H1 (cell line): ENCODE results near the gene TSPY2. TPM values are rescaled to one million over a fixed set of nuclear protein-coding genes. Genes with fewer than 3 reads are reported as not detected.
"Not testable (repeated sequence)": the region's sequence is repeated elsewhere in the genome, so short reads cannot be mapped to it uniquely, and the experiment has no call there.

Source experiments
- CTCF ChIA-PET: fragments of 300-600 bp; sonication (Branson Sonifier 250); formaldehyde crosslinking; loops from one replicate; lab custom pipeline; 2021; ENCODE audit not compliant: partially characterized antibody; lab: Charles Lee
- POLR2A ChIA-PET: fragments of 300-600 bp; sonication (Branson Sonifier 250); formaldehyde crosslinking; loops from one replicate; lab custom pipeline; 2021; ENCODE audit warnings: inconsistent platforms; ENCODE audit not compliant: partially characterized antibody; lab: Charles Lee
- DNase-seq, 2 experiments: peaks; one replicate each; pipeline versions ENCODE4 v3.0.0 to v3.0.0-alpha.2; 2010 to 2022; ENCODE audit warnings: low spot score in 2 of 2, low read depth in 1 of 2, mixed read lengths in 1 of 2
- FAIRE-seq: peaks from 2 replicates; lab custom pipeline; 2011; peaks lifted over from hg19 to GRCh38; lab: Jason Lieb, UNC
- H2AFZ ChIP-seq: 2 replicates; pipeline ENCODE4 v1.8.1; 2012; ENCODE audit warnings: low read length, inconsistent platforms
- H2AK5ac ChIP-seq: 2 replicates; pipeline ENCODE4 v1.6.1; 2013; ENCODE audit warnings: low read depth, low read length
- H2BK120ac ChIP-seq: replicated peaks from 2 replicates; pipeline ENCODE3; 2013; ENCODE audit warnings: low read depth, low read length, inconsistent platforms
- H2BK12ac ChIP-seq: 2 replicates; pipeline ENCODE4 v1.6.1; 2013; ENCODE audit warnings: low read depth, low read length
- H2BK15ac ChIP-seq: 2 replicates; pipeline ENCODE4 v1.6.1; 2013; ENCODE audit warnings: low read length
- H2BK20ac ChIP-seq: 2 replicates; pipeline ENCODE4 v1.6.1; 2013; ENCODE audit warnings: low read length
- H2BK5ac ChIP-seq: 2 replicates; pipeline ENCODE4 v1.6.1; 2013; ENCODE audit warnings: low read depth, low read length
- H3K14ac ChIP-seq: 2 replicates; pipeline ENCODE4 v1.6.1; 2013; ENCODE audit warnings: inconsistent platforms; ENCODE audit not compliant: insufficient read length
- H3K18ac ChIP-seq: 2 replicates; pipeline ENCODE4 v1.6.1; 2013; ENCODE audit warnings: low read length; ENCODE audit errors: extremely low read depth
- H3K23ac ChIP-seq: 2 replicates; pipeline ENCODE4 v1.6.1; 2013; ENCODE audit warnings: inconsistent platforms; ENCODE audit not compliant: insufficient read length
- H3K23me2 ChIP-seq: 2 replicates; pipeline ENCODE4 v1.6.1; 2013; ENCODE audit warnings: low read depth, low read length
- H3K27ac ChIP-seq: 2 replicates; pipeline ENCODE4 v1.6.1; 2011; ENCODE audit warnings: low read depth, low read length, inconsistent platforms
- H3K27me3 ChIP-seq, 4 experiments: replicated peaks in 1 of 4; 1 replicate in 1 of 4; 2 replicates in 3 of 4; pipeline versions ENCODE4 v1.6.1 to v1.8.1; 2011 to 2013; ENCODE audit warnings: low read length in 3 of 4, mild to moderate bottlenecking in 3 of 4, inconsistent platforms in 2 of 4, mixed read lengths in 2 of 4, moderate library complexity in 1 of 4; ENCODE audit not compliant: control insufficient read depth in 3 of 4, insufficient read depth in 3 of 4; ENCODE audit errors: extremely low read depth in 1 of 4
- H3K36me3 ChIP-seq, 4 experiments: 2 replicates each; pipeline versions ENCODE4 v1.6.1 to v1.8.1; 2011 to 2013; ENCODE audit warnings: mild to moderate bottlenecking in 4 of 4, low read length in 3 of 4, moderate library complexity in 2 of 4, control low read depth in 1 of 4, inconsistent platforms in 1 of 4; ENCODE audit not compliant: insufficient read depth in 4 of 4, control insufficient read depth in 2 of 4
- H3K4ac ChIP-seq: replicated peaks from 2 replicates; pipeline ENCODE3; 2013; ENCODE audit warnings: low read length, low read depth, mixed read lengths, inconsistent platforms; ENCODE audit not compliant: insufficient read length
- H3K4me1 ChIP-seq, 4 experiments: replicated peaks in 1 of 4; 1 replicate in 1 of 4; 2 replicates in 3 of 4; pipeline versions ENCODE4 v1.6.1 to v1.8.1; 2011 to 2013; ENCODE audit warnings: low read length in 3 of 4, inconsistent platforms in 2 of 4, mixed read lengths in 1 of 4; ENCODE audit not compliant: insufficient read depth in 4 of 4, control insufficient read depth in 3 of 4
- H3K4me2 ChIP-seq, 2 experiments: 2 replicates each; pipeline versions ENCODE4 v1.6.1 to v1.8.1; 2011 to 2013; ENCODE audit warnings: low read depth in 2 of 2, low read length in 2 of 2, control low read depth in 1 of 2, inconsistent platforms in 1 of 2, mild to moderate bottlenecking in 1 of 2; ENCODE audit not compliant: insufficient read depth in 1 of 2
- H3K4me3 ChIP-seq, 4 experiments: fragments of 200-600, 300-600 bp in 1 of 4; sonication (generic), shearing (Covaris generic), sonication (Bioruptor Twin) in 1 of 4; 2 replicates each; pipeline versions ENCODE4 v1.5.1 to v1.8.1; 2011 to 2016; ENCODE audit warnings: low read length in 4 of 4, low read depth in 3 of 4, control low read depth in 2 of 4, inconsistent platforms in 2 of 4, mild to moderate bottlenecking in 2 of 4, mixed read lengths in 1 of 4, moderate library complexity in 1 of 4; ENCODE audit not compliant: insufficient read depth in 2 of 4; ENCODE audit errors: extremely low read depth in 1 of 4
- H3K56ac ChIP-seq: replicated peaks from 2 replicates; pipeline ENCODE3; 2013; ENCODE audit warnings: low read depth, mild to moderate bottlenecking, mixed read lengths, low read length, inconsistent platforms; ENCODE audit not compliant: insufficient read length
- H3K79me1 ChIP-seq: 2 replicates; pipeline ENCODE4 v1.6.1; 2013; ENCODE audit warnings: low read depth, low read length, control low read depth
- H3K79me2 ChIP-seq, 2 experiments: 2 replicates each; pipeline versions ENCODE4 v1.6.1 to v1.8.1; 2012 to 2013; ENCODE audit warnings: low read length in 2 of 2, mild to moderate bottlenecking in 2 of 2, inconsistent platforms in 1 of 2; ENCODE audit not compliant: insufficient read depth in 2 of 2, control insufficient read depth in 1 of 2
- H3K9ac ChIP-seq, 4 experiments: replicated peaks in 1 of 4; 1 replicate in 1 of 4; 2 replicates in 3 of 4; pipeline versions ENCODE4 v1.6.1 to v1.8.1; 2011 to 2013; ENCODE audit warnings: low read depth in 3 of 4, low read length in 3 of 4, control low read depth in 2 of 4, mild to moderate bottlenecking in 2 of 4, moderate library complexity in 2 of 4, inconsistent platforms in 1 of 4; ENCODE audit errors: extremely low read depth in 1 of 4
- H3K9me3 ChIP-seq, 2 experiments: 2 replicates each; pipeline versions ENCODE4 v1.6.1 to v1.8.1; 2012 to 2013; ENCODE audit warnings: mild to moderate bottlenecking in 2 of 2, moderate library complexity in 2 of 2, control low read depth in 1 of 2, inconsistent platforms in 1 of 2, low read depth in 1 of 2, low read length in 1 of 2, mixed read lengths in 1 of 2; ENCODE audit not compliant: insufficient read depth in 2 of 2
- H4K20me1 ChIP-seq, 2 experiments: replicated peaks in 1 of 2; 2 replicates each; pipeline versions ENCODE3 to v1.8.1; 2011 to 2013; ENCODE audit warnings: inconsistent platforms in 2 of 2, low read length in 2 of 2, mild to moderate bottlenecking in 1 of 2; ENCODE audit not compliant: insufficient read depth in 2 of 2, control insufficient read depth in 1 of 2
- H4K5ac ChIP-seq: 2 replicates; pipeline ENCODE4 v1.6.1; 2013; ENCODE audit warnings: low read length, low read depth, mixed read lengths, inconsistent platforms; ENCODE audit not compliant: insufficient read length
- H4K8ac ChIP-seq: 2 replicates; pipeline ENCODE4 v1.8.0; 2013; ENCODE audit warnings: mild to moderate bottlenecking, moderate library complexity, low read length, inconsistent platforms; ENCODE audit not compliant: insufficient read depth; ENCODE audit errors: extremely low read depth
- H4K91ac ChIP-seq: replicated peaks from 2 replicates; pipeline ENCODE3; 2013; ENCODE audit warnings: low read length, mixed read lengths, inconsistent platforms; ENCODE audit not compliant: insufficient read length
- WGBS, 2 experiments: shearing (Covaris generic) in 1 of 2; methylation state at CpG; one replicate each; pipeline versions ENCODE4 v1.1.6 to v1.1.7; 2013 to 2015; ENCODE audit warnings: low lambda C conversion rate in 2 of 2, mixed read lengths in 2 of 2, inconsistent platforms in 1 of 2, low coverage in 1 of 2, missing lambda C conversion rate in 1 of 2; ENCODE audit not compliant: insufficient replicate concordance in 2 of 2, insufficient coverage in 1 of 2, insufficient read length in 1 of 2; ENCODE audit errors: extremely low coverage in 1 of 2, missing lambda C conversion rate in 1 of 2; 5-methylcytosine and 5-hydroxymethylcytosine counted together
- polyA plus RNA-seq, 7 experiments: library from polyadenylated mRNA; depleted of rRNA in 3 of 7; stranded (reverse) in 5 of 7; unstranded in 2 of 7; fragments of >200 nt in 5 of 7; fragments of 200-250 nt in 2 of 7; gene quantifications; 1 replicate in 5 of 7; 2 replicates in 1 of 7; 4 replicates in 1 of 7; pipeline versions ENCODE4 v1.2.1 to v1.2.3, GENCODE V29; 2011 to 2013; ENCODE audit warnings: missing spikeins in 2 of 7, mixed read lengths in 2 of 7
- total RNA-seq: library from RNA; stranded (reverse); fragmentation: NEBNext Ultra II Directional; extraction: Animal tissue kit (Norgen Biotek cat#: 25700); gene quantifications from 2 replicates; pipeline ENCODE4 v1.2.1, GENCODE V29; 2021

The TSPY2 gene
- total and polyA plus RNA-seq, 2 of the 8 experiments (the other 6 are each of a cell fraction or from before 2014, with no cell fraction given) = not detected

- H3K79me1 ChIP-seq, H3K14ac ChIP-seq, H2BK20ac ChIP-seq, H2BK15ac ChIP-seq, H3K4me1 ChIP-seq, H4K91ac ChIP-seq, H2BK120ac ChIP-seq, H3K23me2 ChIP-seq, H3K4me3 ChIP-seq, H2BK12ac ChIP-seq, H3K23ac ChIP-seq, H3K9ac ChIP-seq, FAIRE-seq, H3K56ac ChIP-seq, H3K18ac ChIP-seq, H2AFZ ChIP-seq, H3K4me2 ChIP-seq, H2BK5ac ChIP-seq, H3K27ac ChIP-seq, H4K5ac ChIP-seq, H4K20me1 ChIP-seq, H3K79me2 ChIP-seq, CTCF ChIA-PET, H2AK5ac ChIP-seq, H3K36me3 ChIP-seq, H4K8ac ChIP-seq, H3K27me3 ChIP-seq, POLR2A ChIA-PET, H3K4ac ChIP-seq, DNase-seq, H3K9me3 ChIP-seq: not testable (repeated sequence)
Observed at GRCh38 chrY:6209565-6209964, 36.5 kb upstream of the TSPY2 start.

DNA sequence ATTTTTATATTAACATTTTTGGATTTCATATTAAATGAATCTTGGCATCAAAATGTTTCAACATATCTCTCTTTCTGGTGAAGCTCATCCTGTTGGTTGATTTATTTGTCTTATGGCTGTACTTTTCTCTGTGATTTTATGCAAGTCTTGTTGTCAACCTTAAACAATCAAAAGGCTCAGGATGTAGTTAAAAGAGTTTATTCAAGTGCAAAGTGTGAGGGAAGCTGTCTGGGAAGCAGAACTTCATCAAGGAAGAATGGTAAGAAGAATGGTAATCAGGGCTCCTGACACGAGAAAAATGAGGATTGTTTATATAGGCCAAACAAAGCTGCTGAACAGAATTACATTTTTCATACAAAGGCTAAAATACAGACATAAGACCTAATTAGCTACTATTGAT lies 29.0 kb upstream of the TSPY2 start:
- H3K9ac ChIP-seq, H3K23ac ChIP-seq, H2BK20ac ChIP-seq, H3K9me3 ChIP-seq, POLR2A ChIA-PET, H3K36me3 ChIP-seq, CTCF ChIA-PET, H3K27me3 ChIP-seq, DNase-seq, H3K4me1 ChIP-seq, H2BK15ac ChIP-seq, H2BK5ac ChIP-seq, H3K23me2 ChIP-seq, H4K91ac ChIP-seq, H2BK120ac ChIP-seq, H3K4ac ChIP-seq, H4K20me1 ChIP-seq, H3K4me3 ChIP-seq, H3K18ac ChIP-seq, H3K56ac ChIP-seq, H2AFZ ChIP-seq, H3K79me1 ChIP-seq, H3K27ac ChIP-seq, H3K4me2 ChIP-seq, H4K8ac ChIP-seq, H3K14ac ChIP-seq, H4K5ac ChIP-seq, H2BK12ac ChIP-seq, H3K79me2 ChIP-seq, H2AK5ac ChIP-seq: not testable (repeated sequence)
- 0% methylated on average over 1 of the region's 1 CpG; no CpG with 5 or more reads in 1 of the 2 experiments for WGBS, 2 experiments
- FAIRE-seq = peak; percentile 7
